ENCODE data around the gene SLC5A11.
"Not testable (repeated sequence)": the region's sequence is repeated elsewhere in the genome, so short reads cannot be mapped to it uniquely, and the experiment has no call there.

Gene SLC5A11

DNA sequence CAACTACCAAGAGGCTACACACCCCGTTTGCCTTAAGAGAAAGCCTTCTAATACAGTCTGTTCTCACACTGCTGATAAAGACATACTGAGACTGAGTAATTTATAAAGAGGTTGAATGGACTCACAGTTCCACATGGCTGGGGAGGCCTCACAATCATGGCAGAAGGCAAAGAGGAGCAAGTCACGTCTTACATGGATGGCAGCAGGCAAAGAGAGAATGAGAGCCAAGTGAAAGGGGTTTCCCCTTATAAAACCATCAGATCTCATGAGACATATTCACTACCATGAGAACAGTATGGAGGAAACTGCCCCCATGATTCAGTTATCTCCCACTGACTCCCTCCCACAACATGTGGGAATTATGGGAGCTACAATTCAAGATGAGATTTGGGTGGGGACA is 51.8 kb downstream of the SLC5A11 start:
- CTCF ChIA-PET, POLR2A ChIA-PET: not testable (repeated sequence)
- 80% methylated on average over 1 of the region's 2 CpGs for WGBS (ENCODE audit: insufficient coverage)

DNA sequence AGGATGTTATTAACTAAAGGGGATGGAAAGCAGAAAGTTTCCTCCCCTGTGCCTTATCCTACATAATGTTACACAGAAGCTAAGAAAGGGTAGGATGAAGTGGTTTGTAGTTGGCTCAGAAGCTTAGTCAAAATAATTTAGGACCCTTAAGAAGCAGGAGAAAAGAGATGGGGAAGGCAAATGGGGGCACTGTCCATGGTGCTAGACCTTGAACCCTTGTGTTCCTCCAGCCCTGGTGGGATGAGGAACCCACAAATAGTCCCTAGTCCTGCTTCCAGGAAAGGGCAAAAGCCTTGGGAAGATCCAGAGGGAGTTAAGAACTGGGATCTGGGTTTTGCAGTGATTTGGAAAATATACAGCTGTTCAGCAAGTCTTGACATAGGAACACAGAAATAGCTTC is 54.5 kb downstream of the SLC5A11 start:
- H3K27ac ChIP-seq (ENCODE audit: insufficient read depth in 1 of 2, low read depth in 1 of 2, low read length in 2 of 2, poor library complexity in 1 of 2, severe bottlenecking in 2 of 2): no peak overlapping the region
- POLR2A ChIA-PET: no interaction called here
- CTCF ChIA-PET: no interaction called here

More for the DNA sequence above, 51.8 kb downstream of the SLC5A11 start:
- H3K4me1 ChIP-seq (ENCODE audit: control extremely low read depth in 1 of 4, control insufficient read depth in 4 of 4, insufficient read depth in 4 of 4, low read length in 3 of 4); H3K27ac ChIP-seq (ENCODE audit: insufficient read depth in 1 of 2, low read depth in 1 of 2, low read length in 2 of 2, poor library complexity in 1 of 2, severe bottlenecking in 2 of 2); H3K27me3 ChIP-seq (replicated peaks in 2 of 5; ENCODE audit: control insufficient read depth in 4 of 5, insufficient read depth in 5 of 5, low read length in 4 of 5); H3K9me3 ChIP-seq (ENCODE audit: control extremely low read depth in 1 of 5, control insufficient read depth in 4 of 5, insufficient read depth in 2 of 5, low read depth in 1 of 5, low read length in 4 of 5); H3K4me3 ChIP-seq (ENCODE audit: control insufficient read depth in 1 of 7, extremely low read depth in 1 of 7, insufficient read depth in 4 of 7, low read depth in 2 of 7, low read length in 6 of 7); DNase-seq; H3K36me3 ChIP-seq (ENCODE audit: control insufficient read depth in 4 of 4, insufficient read depth in 4 of 4, low read length in 3 of 4): not testable (repeated sequence)

DNA sequence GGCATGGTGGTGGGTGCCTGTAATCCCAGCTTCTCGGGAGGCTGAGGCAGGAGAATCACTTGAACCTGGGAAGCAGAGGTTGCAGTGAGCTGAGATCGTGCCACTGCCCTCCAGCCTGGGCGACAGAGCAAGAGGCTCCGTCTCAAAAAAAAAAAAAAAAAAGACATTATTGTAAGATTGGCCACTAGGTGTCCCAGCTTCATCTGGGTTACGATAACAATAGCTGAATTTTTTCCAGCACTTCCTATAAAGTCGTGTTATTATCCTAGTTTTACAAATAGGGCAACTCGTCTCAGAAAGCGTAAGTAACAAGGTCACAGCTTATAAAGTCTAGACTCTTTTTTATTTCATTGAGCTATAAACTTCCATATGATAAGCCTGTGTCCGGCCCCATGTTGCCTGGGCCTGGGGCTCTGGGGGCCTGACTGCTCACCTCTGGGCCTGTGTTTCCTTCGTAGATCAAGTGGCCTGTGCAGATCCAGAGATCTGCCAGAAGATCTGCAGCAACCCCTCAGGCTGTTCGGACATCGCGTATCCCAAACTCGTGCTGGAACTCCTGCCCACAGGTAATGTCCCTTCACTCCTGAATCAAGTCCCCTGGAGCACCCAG is 60.5 kb downstream of the SLC5A11 start:
- Histone ChIP-seq H3K27ac (ENCODE audit: insufficient read depth in 1 of 2, low read depth in 1 of 2, low read length in 2 of 2, poor library complexity in 1 of 2, severe bottlenecking in 2 of 2) (no peak overlapping the region), H3K9me3 (ENCODE audit: control extremely low read depth in 1 of 5, control insufficient read depth in 4 of 5, insufficient read depth in 2 of 5, low read depth in 1 of 5, low read length in 4 of 5) (no peaks in the 10 kb centered on the region), H3K4me3 (ENCODE audit: control insufficient read depth in 1 of 7, extremely low read depth in 1 of 7, insufficient read depth in 4 of 7, low read depth in 2 of 7, low read length in 6 of 7) (peak overlapping the region in 1 of 7 experiments; percentile 13), H3K27me3 (replicated peaks in 2 of 5; ENCODE audit: control insufficient read depth in 4 of 5, insufficient read depth in 5 of 5, low read length in 4 of 5) (no peaks in the 10 kb centered on the region), H3K4me1 (ENCODE audit: control extremely low read depth in 1 of 4, control insufficient read depth in 4 of 4, insufficient read depth in 4 of 4, low read length in 3 of 4) (no peaks in the 10 kb centered on the region), H3K36me3 (ENCODE audit: control insufficient read depth in 4 of 4, insufficient read depth in 4 of 4, low read length in 3 of 4) (no peaks in the 10 kb centered on the region)
- 68% methylated on average over 10 of the region's 14 CpGs for WGBS (ENCODE audit: insufficient coverage)
- ChIA-PET POLR2A (no interaction called here), CTCF (interaction anchor here (0.6 kb wide), 1 partner anchor 729 kb away, joined by 3 read pairs; no protein-coding TSS in a partner anchor)
- DNase-seq: peak; percentile 13 to 33 (median 17)

More for the DNA sequence above, 54.5 kb downstream of the SLC5A11 start:
- no peak for DNase-seq
- H3K36me3 ChIP-seq (ENCODE audit: control insufficient read depth in 4 of 4, insufficient read depth in 4 of 4, low read length in 3 of 4): no peaks in the 10 kb centered on the region
- no peaks in the 10 kb centered on the region for H3K9me3 ChIP-seq (ENCODE audit: control extremely low read depth in 1 of 5, control insufficient read depth in 4 of 5, insufficient read depth in 2 of 5, low read depth in 1 of 5, low read length in 4 of 5)
- no peak overlapping the region for H3K4me3 ChIP-seq (ENCODE audit: control insufficient read depth in 1 of 7, extremely low read depth in 1 of 7, insufficient read depth in 4 of 7, low read depth in 2 of 7, low read length in 6 of 7)
- H3K4me1 ChIP-seq (ENCODE audit: control extremely low read depth in 1 of 4, control insufficient read depth in 4 of 4, insufficient read depth in 4 of 4, low read length in 3 of 4): no peaks in the 10 kb centered on the region
- H3K27me3 ChIP-seq (replicated peaks in 2 of 5; ENCODE audit: control insufficient read depth in 4 of 5, insufficient read depth in 5 of 5, low read length in 4 of 5): no peaks in the 10 kb centered on the region

DNA sequence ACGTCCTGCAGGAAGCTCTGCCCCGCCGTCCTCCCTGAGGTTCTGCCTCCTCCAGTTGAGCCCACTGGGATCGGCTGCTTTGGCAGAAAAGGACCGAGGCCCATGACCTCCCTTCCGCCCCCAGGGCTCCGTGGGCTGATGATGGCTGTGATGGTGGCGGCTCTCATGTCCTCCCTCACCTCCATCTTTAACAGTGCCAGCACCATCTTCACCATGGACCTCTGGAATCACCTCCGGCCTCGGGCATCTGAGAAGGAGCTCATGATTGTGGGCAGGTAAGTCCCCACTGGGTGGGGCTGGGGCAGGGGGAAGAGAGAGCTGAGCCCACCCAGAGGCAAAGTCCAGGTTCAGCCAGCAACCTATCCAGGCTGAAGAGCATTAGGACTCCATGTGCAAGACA is 61.1 kb downstream of the SLC5A11 start:
- POLR2A ChIA-PET: no interaction called here
- no peak overlapping the region for H3K4me3 ChIP-seq (ENCODE audit: control insufficient read depth in 1 of 7, extremely low read depth in 1 of 7, insufficient read depth in 4 of 7, low read depth in 2 of 7, low read length in 6 of 7)
- 98% methylated on average over 10 of the region's 10 CpGs for WGBS (ENCODE audit: insufficient coverage)

DNA sequence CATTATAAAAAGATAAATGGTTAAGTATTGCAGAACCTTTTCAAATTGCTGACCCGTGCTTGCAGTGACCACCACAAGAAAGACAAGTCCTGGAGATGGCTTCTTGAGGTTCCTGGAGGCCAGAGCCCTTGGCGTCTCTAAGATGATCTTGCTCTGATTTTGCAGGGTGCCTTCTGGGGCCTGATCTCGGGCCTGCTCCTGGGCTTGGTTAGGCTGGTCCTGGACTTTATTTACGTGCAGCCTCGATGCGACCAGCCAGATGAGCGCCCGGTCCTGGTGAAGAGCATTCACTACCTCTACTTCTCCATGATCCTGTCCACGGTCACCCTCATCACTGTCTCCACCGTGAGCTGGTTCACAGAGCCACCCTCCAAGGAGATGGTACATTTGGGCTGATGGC is 63.0 kb downstream of the SLC5A11 start:
- Histone ChIP-seq H3K4me3 (ENCODE audit: control insufficient read depth in 1 of 7, extremely low read depth in 1 of 7, insufficient read depth in 4 of 7, low read depth in 2 of 7, low read length in 6 of 7) (no peak overlapping the region), H3K9me3 (ENCODE audit: control extremely low read depth in 1 of 5, control insufficient read depth in 4 of 5, insufficient read depth in 2 of 5, low read depth in 1 of 5, low read length in 4 of 5) (no peaks in the 10 kb centered on the region), H3K36me3 (ENCODE audit: control insufficient read depth in 4 of 4, insufficient read depth in 4 of 4, low read length in 3 of 4) (no peaks in the 10 kb centered on the region), H3K27me3 (replicated peaks in 2 of 5; ENCODE audit: control insufficient read depth in 4 of 5, insufficient read depth in 5 of 5, low read length in 4 of 5) (no peaks in the 10 kb centered on the region), H3K4me1 (ENCODE audit: control extremely low read depth in 1 of 4, control insufficient read depth in 4 of 4, insufficient read depth in 4 of 4, low read length in 3 of 4) (no peaks in the 10 kb centered on the region), H3K27ac (ENCODE audit: insufficient read depth in 1 of 2, low read depth in 1 of 2, low read length in 2 of 2, poor library complexity in 1 of 2, severe bottlenecking in 2 of 2) (no peak overlapping the region)
- ChIA-PET POLR2A (no interaction called here), CTCF (interaction anchor here (1.0 to 1.2 kb wide), 2 partner anchors 11 to 20 kb away, joined by 3 to 4 read pairs; no protein-coding TSS in a partner anchor)
- 98% methylated on average over 9 of the region's 10 CpGs for WGBS (ENCODE audit: insufficient coverage)
- DNase-seq: no peak

More for the DNA sequence above, 61.1 kb downstream of the SLC5A11 start:
- CTCF ChIA-PET: no interaction called here
- no peaks in the 10 kb centered on the region for H3K36me3 ChIP-seq (ENCODE audit: control insufficient read depth in 4 of 4, insufficient read depth in 4 of 4, low read length in 3 of 4)
- no peak overlapping the region for H3K27ac ChIP-seq (ENCODE audit: insufficient read depth in 1 of 2, low read depth in 1 of 2, low read length in 2 of 2, poor library complexity in 1 of 2, severe bottlenecking in 2 of 2)
- H3K27me3 ChIP-seq (replicated peaks in 2 of 5; ENCODE audit: control insufficient read depth in 4 of 5, insufficient read depth in 5 of 5, low read length in 4 of 5): no peaks in the 10 kb centered on the region
- no peak for DNase-seq
- H3K4me1 ChIP-seq (ENCODE audit: control extremely low read depth in 1 of 4, control insufficient read depth in 4 of 4, insufficient read depth in 4 of 4, low read length in 3 of 4): no peaks in the 10 kb centered on the region
- H3K9me3 ChIP-seq (ENCODE audit: control extremely low read depth in 1 of 5, control insufficient read depth in 4 of 5, insufficient read depth in 2 of 5, low read depth in 1 of 5, low read length in 4 of 5): no peaks in the 10 kb centered on the region

DNA sequence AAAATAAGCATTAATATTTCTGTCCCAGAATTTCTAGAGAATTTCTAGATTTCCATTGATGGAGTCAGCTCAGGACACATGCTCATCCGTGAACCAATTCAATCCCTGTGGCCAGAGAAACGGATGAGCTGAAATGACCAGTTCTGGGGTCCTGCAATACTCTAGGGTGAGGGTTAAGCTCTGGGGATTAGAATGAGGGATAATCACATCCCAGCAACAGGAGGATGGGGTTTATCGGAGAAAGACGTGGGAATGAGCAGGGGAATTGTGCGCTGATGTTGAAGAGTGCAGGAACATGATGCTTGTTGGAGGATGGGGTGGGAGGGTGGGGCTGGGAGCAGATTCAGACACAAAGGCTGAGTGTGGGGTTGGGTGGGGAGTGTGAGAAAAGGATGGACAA is 64.1 kb downstream of the SLC5A11 start:
- no peaks in the 10 kb centered on the region for H3K27me3 ChIP-seq (replicated peaks in 2 of 5; ENCODE audit: control insufficient read depth in 4 of 5, insufficient read depth in 5 of 5, low read length in 4 of 5)
- DNase-seq: no peak
- ChIA-PET CTCF (interaction anchor here (1.2 kb wide), 1 partner anchor 15 kb away, joined by 3 read pairs; no protein-coding TSS in a partner anchor), POLR2A (no interaction called here)
- H3K4me1 ChIP-seq (ENCODE audit: control extremely low read depth in 1 of 4, control insufficient read depth in 4 of 4, insufficient read depth in 4 of 4, low read length in 3 of 4): no peaks in the 10 kb centered on the region
- H3K27ac ChIP-seq (ENCODE audit: insufficient read depth in 1 of 2, low read depth in 1 of 2, low read length in 2 of 2, poor library complexity in 1 of 2, severe bottlenecking in 2 of 2): no peak overlapping the region
- H3K36me3 ChIP-seq (ENCODE audit: control insufficient read depth in 4 of 4, insufficient read depth in 4 of 4, low read length in 3 of 4): peaks cover 0 to under 1% (median 0%) of the 10 kb centered on the region in 4 experiments
- H3K9me3 ChIP-seq (ENCODE audit: control extremely low read depth in 1 of 5, control insufficient read depth in 4 of 5, insufficient read depth in 2 of 5, low read depth in 1 of 5, low read length in 4 of 5): no peaks in the 10 kb centered on the region
- no peak overlapping the region for H3K4me3 ChIP-seq (ENCODE audit: control insufficient read depth in 1 of 7, extremely low read depth in 1 of 7, insufficient read depth in 4 of 7, low read depth in 2 of 7, low read length in 6 of 7)
- WGBS (ENCODE audit: insufficient coverage): 67% methylated on average over 3 of the region's 5 CpGs

DNA sequence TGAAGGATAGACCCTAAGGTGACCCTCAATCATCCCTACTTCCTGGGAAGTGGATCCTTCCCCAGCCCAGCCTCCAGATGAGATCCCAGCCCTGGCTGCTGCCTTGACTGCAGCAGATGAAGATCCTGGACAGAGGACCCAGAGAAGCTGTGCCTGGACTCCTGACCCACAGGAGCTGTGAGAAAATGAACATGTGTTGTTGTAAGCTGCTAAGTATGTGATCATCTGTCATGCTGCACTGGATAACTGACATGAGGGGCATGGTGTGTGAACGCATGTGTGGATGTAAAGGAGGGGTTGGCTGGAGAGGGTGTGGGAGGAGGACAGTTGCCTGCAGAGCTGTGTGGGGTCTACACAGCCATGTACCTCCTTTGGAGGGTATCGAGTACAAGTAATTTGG is 69.3 kb downstream of the SLC5A11 start:
- CTCF ChIA-PET: no interaction called here
- POLR2A ChIA-PET: no interaction called here

More for the DNA sequence above, 69.3 kb downstream of the SLC5A11 start:
- Histone ChIP-seq H3K36me3 (ENCODE audit: control insufficient read depth in 4 of 4, insufficient read depth in 4 of 4, low read length in 3 of 4) (peaks cover 0 to 24% (median 19%) of the 10 kb centered on the region in 4 experiments), H3K4me3 (ENCODE audit: control insufficient read depth in 1 of 7, extremely low read depth in 1 of 7, insufficient read depth in 4 of 7, low read depth in 2 of 7, low read length in 6 of 7) (no peak overlapping the region), H3K27me3 (replicated peaks in 2 of 5; ENCODE audit: control insufficient read depth in 4 of 5, insufficient read depth in 5 of 5, low read length in 4 of 5) (no peaks in the 10 kb centered on the region), H3K27ac (ENCODE audit: insufficient read depth in 1 of 2, low read depth in 1 of 2, low read length in 2 of 2, poor library complexity in 1 of 2, severe bottlenecking in 2 of 2) (no peak overlapping the region), H3K4me1 (ENCODE audit: control extremely low read depth in 1 of 4, control insufficient read depth in 4 of 4, insufficient read depth in 4 of 4, low read length in 3 of 4) (peaks cover 0 to 5% (median 0%) of the 10 kb centered on the region in 4 experiments), H3K9me3 (ENCODE audit: control extremely low read depth in 1 of 5, control insufficient read depth in 4 of 5, insufficient read depth in 2 of 5, low read depth in 1 of 5, low read length in 4 of 5) (no peaks in the 10 kb centered on the region)
- 91% methylated on average over 2 of the region's 2 CpGs for WGBS (ENCODE audit: insufficient coverage)
- DNase-seq: no peak

Measured in common myeloid progenitor, CD34-positive (primary cell).